ENCODE results near the gene SLC39A11.
"Not testable (repeated sequence)": the region's sequence is repeated elsewhere in the genome, so short reads cannot be mapped to it uniquely, and the experiment has no call there.

Gene SLC39A11

GRCh38 chr17:73023759-73024158 is 68.7 kb downstream of the SLC39A11 start:
- no peak for DNase-seq (ENCODE audit: low read depth)
- no peak overlapping the region for H3K4me3 ChIP-seq (ENCODE audit: low read depth, low read length)

DNA sequence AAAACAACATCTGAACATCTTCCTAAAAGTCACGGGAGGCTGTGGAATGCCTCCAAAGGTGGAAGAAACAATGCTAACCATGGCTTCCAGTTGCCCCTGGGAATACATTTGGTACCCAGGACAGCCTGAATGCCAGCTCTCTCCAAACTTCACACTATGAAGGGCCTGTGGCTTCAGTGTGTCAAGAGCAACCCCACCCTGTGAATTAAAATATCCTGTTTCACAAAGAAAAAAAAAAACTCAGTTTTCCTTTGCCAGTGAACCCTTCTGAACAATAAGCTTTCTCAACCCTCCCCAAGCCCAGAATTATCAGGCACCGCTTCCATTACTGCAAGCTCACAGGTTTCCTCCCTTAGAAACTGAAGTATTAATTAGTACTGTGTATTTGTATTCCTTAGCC is 69.8 kb downstream of the SLC39A11 start:
- no peak for DNase-seq (ENCODE audit: low read depth)
- H3K4me3 ChIP-seq (ENCODE audit: low read depth, low read length) = no peak overlapping the region

DNA sequence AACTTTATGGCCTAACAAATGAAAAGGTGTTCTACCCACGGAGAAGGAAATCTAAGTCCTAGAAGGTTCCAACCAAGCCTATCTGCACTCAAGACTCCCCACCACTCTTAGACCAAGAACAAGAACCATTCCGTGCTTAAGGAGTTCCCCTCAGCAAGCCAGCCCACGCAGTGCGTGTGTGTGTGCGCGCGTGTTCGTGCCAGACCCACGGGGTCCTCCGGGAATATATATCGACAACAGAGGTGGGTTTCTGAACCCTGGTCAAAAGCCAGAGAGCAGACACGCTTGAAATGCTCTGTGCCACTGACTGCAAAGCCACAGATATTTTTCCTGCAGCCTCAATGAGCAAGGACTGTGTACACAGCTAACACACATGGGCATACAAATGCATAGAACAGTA is 70.7 kb downstream of the SLC39A11 start:
- no peak overlapping the region for H3K4me3 ChIP-seq (ENCODE audit: low read depth, low read length)
- DNase-seq (ENCODE audit: low read depth) = no peak

- no peak for DNase-seq (ENCODE audit: low read depth)
- no peak overlapping the region for H3K4me3 ChIP-seq (ENCODE audit: low read depth, low read length)
Observed at GRCh38 chr17:73020110-73020509, 72.4 kb downstream of the SLC39A11 start.

- no peak for DNase-seq (ENCODE audit: low read depth)
- no peak overlapping the region for H3K4me3 ChIP-seq (ENCODE audit: low read depth, low read length)
Observed at GRCh38 chr17:73018599-73018998, 73.9 kb downstream of the SLC39A11 start.

GRCh38 chr17:73017658-73018057 is 74.8 kb downstream of the SLC39A11 start:
- DNase-seq (ENCODE audit: low read depth) = no peak
- no peak overlapping the region for H3K4me3 ChIP-seq (ENCODE audit: low read depth, low read length)

DNA sequence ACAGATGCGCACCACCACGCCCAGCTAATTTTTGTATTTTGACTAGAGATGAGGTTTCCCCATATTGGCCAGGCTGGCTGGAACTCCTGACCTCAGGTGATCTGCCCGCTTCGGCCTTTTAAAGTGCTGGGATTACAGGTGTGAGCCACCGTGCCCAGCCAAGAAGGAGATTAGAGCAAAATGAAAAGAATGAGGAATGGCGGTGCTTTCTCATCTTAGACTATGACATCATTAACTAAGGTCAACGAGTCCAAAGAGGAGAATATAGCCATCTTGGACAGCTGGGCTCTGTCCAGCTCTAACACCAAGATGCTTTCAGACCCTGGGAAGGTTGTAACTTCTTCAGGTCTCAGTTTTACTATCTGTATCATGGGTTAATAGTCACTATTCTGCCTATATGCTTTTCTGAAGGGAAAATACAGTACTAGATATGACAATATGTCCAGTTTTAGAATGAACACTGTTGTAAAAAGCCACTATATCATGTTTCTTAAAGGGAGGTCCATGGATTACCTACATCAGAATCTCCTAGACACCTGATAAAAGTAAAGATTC is 76.7 kb downstream of the SLC39A11 start:
- no peak for DNase-seq (ENCODE audit: low read depth)
- no peak overlapping the region for H3K4me3 ChIP-seq (ENCODE audit: low read depth, low read length)

GRCh38 chr17:73013816-73014663 is 78.4 kb downstream of the SLC39A11 start:
- H3K4me3 ChIP-seq (ENCODE audit: low read depth, low read length) = no peak overlapping the region
- DNase-seq (ENCODE audit: low read depth) = peak; percentile 77

- DNase-seq (ENCODE audit: low read depth) = no peak
- no peak overlapping the region for H3K4me3 ChIP-seq (ENCODE audit: low read depth, low read length)
Observed at GRCh38 chr17:73013301-73013700, 79.2 kb downstream of the SLC39A11 start.

- no peak overlapping the region for H3K4me3 ChIP-seq (ENCODE audit: low read depth, low read length)
Observed at GRCh38 chr17:73011016-73011486, 81.4 kb downstream of the SLC39A11 start.

GRCh38 chr17:73010414-73010813 is 82.1 kb downstream of the SLC39A11 start:
- no peak overlapping the region for H3K4me3 ChIP-seq (ENCODE audit: low read depth, low read length)
- DNase-seq (ENCODE audit: low read depth) = no peak

More at GRCh38 chr17:73011016-73011486, 81.4 kb downstream of the SLC39A11 start:
- DNase-seq (ENCODE audit: low read depth) = no peak

- no peak for DNase-seq (ENCODE audit: low read depth)
Observed at GRCh38 chr17:73007407-73007806, 85.1 kb downstream of the SLC39A11 start.

GRCh38 chr17:73005360-73005759 is 87.1 kb downstream of the SLC39A11 start:
- no peak for DNase-seq (ENCODE audit: low read depth)
- no peak overlapping the region for H3K4me3 ChIP-seq (ENCODE audit: low read depth, low read length)

More at GRCh38 chr17:73007407-73007806, 85.1 kb downstream of the SLC39A11 start:
- H3K4me3 ChIP-seq (ENCODE audit: low read depth, low read length) = no peak overlapping the region

- no peak overlapping the region for H3K4me3 ChIP-seq (ENCODE audit: low read depth, low read length)
- no peak for DNase-seq (ENCODE audit: low read depth)
Observed at GRCh38 chr17:73003487-73003886, 89.0 kb downstream of the SLC39A11 start.

- no peak for DNase-seq (ENCODE audit: low read depth)
- H3K4me3 ChIP-seq (ENCODE audit: low read depth, low read length) = no peak overlapping the region
Observed at GRCh38 chr17:73000832-73001231, 91.7 kb downstream of the SLC39A11 start.

GRCh38 chr17:72999474-72999873 is 93.0 kb downstream of the SLC39A11 start:
- not testable (repeated sequence) for DNase-seq (ENCODE audit: low read depth)

GRCh38 chr17:72998343-72998742 is 94.1 kb downstream of the SLC39A11 start:
- H3K4me3 ChIP-seq (ENCODE audit: low read depth, low read length) = no peak overlapping the region
- DNase-seq (ENCODE audit: low read depth) = no peak

More at GRCh38 chr17:72999474-72999873, 93.0 kb downstream of the SLC39A11 start:
- H3K4me3 ChIP-seq (ENCODE audit: low read depth, low read length) = not testable (repeated sequence)

- DNase-seq (ENCODE audit: low read depth) = no peak
- H3K4me3 ChIP-seq (ENCODE audit: low read depth, low read length) = no peak overlapping the region
Observed at GRCh38 chr17:72997559-72997958, 94.9 kb downstream of the SLC39A11 start.

GRCh38 chr17:72996791-72997190 is 95.7 kb downstream of the SLC39A11 start:
- no peak overlapping the region for H3K4me3 ChIP-seq (ENCODE audit: low read depth, low read length)

DNA sequence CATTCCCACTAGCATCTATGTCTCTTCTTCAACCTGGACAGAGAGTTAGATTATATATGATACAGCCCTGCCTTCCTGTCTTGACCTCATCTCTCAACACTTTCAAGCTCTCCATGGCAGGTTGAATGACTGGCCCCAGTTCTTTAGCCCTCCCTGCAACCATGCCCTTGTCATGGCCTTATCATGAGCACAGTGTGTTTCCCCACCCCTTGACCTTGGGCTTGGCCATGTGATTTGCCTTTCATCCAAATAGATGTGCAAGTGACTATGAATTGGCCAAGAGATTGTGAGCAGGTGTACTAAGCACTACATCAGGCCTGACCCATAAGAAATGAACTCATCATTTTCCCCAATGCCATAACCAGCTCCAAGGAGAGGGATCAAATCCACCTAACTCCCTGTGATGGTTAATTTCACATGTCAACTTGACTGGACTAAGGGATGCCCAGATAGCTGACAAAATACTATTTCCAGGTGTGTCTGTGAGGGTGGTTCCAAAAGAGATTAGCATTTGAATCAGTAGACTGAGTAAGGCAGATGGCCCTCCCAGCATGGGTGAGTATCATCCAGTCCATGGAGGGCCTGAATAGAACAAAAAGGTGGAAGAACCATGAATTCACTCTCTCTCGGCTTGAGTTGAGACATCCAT is 97.4 kb downstream of the SLC39A11 start:
- no peak for DNase-seq (ENCODE audit: low read depth)
- no peak overlapping the region for H3K4me3 ChIP-seq (ENCODE audit: low read depth, low read length)

More at GRCh38 chr17:72996791-72997190, 95.7 kb downstream of the SLC39A11 start:
- no peak for DNase-seq (ENCODE audit: low read depth)
